ENCODE results near the gene DNAJB7.
A peak's percentile ranks its signal among the peaks of the same experiment; 100 is the strongest.
"Not testable (repeated sequence)": the region's sequence is repeated elsewhere in the genome, so short reads cannot be mapped to it uniquely, and the experiment has no call there.

DNAJB7 gene

DNA sequence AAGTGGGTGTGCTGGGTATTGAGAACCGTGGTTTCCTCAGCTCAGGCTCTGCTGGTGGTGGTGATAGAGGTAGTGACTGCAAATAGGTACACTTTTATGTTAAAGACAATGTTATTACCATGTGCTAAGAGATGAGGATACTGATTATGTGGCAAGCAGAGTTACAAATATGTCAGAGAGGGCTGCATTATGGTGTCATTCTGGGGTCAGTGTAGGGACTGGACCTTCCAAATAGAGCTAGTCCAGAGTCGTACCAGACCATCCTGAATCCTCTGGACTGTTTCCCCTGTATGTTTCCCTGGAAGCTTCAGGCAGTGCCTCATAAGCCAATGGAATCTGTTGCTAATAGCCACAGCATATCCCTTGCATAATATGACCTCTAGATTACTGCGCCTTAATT, at the start of gene DNAJB7:
Gene DNAJB7, minus strand, starts transcription at position 101 of the 400 bp plus-strand sequence. CDS start 119 bp downstream, outside the sequence.
- no peak for DNase-seq
- intact Hi-C loops (cut with DNase I) = no loop called here

DNA sequence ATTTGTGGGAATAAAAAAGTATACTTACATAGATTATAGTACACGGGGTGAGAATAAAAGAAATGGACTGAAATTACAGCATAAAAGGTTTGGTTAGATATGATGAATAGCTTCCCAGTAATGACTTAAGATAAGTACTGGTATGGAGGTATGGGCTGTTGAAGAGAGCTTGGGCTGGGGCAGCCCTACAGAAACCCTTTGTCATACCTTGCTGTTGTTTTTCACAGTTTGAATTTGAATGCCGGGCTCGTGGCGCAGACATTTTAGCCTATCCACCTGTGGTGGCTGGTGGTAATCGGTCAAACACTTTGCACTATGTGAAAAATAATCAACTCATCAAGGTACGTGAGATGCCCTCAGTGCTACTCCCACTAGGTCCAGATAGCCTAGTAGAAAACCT, 47.0 kb upstream of the DNAJB7 start:
- intact Hi-C loops (cut with DNase I) = no loop called here
- no peak for DNase-seq

DNA sequence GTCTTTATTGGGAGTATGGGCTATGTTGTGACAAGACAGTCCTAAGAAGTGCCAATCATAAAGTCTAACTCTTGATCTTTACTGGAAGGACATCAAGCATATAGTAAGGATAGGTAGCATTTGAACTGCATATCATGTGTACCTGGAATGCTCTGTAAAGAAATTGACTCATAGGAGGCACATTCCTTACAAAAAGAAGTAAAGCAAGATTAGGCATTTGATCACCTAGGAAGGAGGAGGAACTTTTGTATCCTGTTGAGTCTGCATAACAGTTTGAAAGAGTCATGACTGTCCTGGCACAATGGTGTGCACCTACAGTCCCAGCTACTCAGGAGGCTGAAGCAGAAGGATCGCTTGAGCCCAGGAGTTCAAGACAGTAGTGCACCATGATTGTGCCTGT, 42.2 kb upstream of the DNAJB7 start:
- intact Hi-C loops (cut with DNase I) = no loop called here
- no peak for DNase-seq

DNA sequence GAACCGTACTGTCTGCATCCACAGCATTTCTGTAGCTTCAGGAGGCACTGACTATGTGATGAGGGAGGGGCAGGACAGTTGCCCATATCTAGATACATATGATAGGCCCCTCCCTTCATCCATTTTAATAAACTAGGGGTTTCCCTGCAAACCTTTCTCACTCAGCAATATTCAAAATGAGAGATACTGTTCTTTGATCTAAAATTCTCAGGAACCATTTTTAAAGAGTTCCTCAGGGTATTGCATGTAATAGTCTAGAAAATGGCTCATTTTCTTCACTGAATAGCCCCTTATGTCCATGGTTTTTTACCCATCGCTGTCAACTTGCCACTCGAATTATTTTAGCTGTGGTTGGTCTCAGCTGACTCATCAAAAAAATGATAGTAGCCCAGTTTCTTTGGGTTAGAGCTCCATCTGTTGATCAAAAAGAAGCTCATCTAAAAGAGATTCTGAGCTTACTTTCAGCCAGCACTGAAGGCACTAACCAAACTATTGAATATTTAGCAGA, 37.0 kb upstream of the DNAJB7 start:
- peak in 7 of 42 donors; percentile 5 to 47 (median 14) for DNase-seq
- intact Hi-C loops (cut with DNase I) = no loop called here

DNA sequence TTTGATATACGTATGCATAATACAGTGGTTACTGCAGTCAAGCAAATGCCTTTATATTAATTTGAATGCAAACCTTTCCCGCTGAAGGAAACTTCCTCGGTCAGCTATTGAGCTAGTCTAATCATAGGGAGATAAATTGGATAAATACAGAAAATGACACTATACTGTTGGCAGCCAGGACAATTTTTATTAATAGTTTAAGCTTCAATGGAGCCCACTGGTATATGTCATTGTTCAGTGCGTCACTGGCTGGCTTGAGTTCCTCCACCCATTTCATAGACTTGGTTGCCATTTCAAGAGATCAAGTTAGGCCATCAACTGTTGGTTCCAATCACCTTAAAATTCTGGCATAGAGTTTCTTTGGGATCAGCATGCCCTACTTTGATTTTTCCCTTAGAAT, 32.5 kb upstream of the DNAJB7 start:
- intact Hi-C loops (cut with DNase I) = no loop called here
- no peak for DNase-seq

DNA sequence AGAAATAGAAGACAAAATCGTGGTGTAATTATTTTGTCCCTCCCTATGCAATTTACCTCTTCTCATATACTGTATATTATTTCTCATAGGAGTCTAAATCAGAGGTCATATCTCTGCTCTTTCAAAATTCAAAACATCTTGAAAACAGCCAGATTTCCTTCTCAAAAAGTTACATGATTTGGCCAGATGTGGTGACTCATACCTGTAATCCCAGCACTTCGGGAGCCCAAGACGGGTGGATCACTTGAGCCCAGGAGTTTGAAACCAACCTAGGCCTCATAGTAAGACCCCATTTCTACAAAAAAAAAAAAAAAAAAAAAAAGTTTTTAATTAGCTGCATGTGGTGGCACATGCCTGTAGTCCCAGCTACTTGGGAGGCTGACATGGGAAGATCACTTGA, 29.0 kb upstream of the DNAJB7 start:
- intact Hi-C loops (cut with DNase I) = no loop called here
- DNase-seq = no peak

DNA sequence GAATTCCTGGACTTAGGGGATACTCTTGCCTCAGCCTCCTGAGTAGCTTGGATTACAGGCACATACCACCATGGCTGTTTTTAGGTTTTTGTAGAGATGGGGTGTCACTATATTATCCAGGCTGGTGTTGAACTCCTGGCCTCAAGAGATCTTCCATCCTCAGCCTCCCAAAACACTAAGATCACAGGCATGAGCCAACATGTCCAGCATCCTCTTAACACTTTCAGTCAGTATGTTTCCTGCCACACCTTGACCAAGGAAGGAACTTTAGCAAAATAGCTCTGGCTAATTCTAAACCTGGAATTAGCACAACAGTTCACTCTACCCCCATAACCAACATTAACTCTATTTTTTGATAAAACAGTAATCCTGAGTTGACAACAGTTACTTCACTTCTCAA, 27.2 kb upstream of the DNAJB7 start:
- intact Hi-C loops (cut with DNase I) = no loop called here
- DNase-seq = no peak

DNA sequence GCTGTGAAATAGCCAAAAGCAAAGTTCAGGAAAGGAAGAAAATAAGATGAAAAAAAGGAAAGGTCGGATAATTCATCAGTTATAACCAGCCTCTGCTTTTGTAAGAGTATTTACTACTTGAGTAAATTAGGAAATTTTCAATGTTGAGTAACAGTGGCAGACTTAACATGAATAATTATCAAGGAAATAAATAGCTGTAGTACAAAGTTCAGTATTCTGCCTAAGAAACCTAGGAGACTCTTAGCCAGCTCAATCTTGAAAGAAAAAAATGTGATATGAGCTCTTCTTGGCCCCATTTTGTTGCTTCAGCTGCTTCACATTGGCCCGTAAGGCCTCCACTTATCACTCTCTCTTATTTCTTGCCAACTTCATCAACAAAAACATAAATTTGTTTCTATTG, 17.0 kb upstream of the DNAJB7 start:
- no peak for DNase-seq
- intact Hi-C loops (cut with DNase I) = no loop called here

DNA sequence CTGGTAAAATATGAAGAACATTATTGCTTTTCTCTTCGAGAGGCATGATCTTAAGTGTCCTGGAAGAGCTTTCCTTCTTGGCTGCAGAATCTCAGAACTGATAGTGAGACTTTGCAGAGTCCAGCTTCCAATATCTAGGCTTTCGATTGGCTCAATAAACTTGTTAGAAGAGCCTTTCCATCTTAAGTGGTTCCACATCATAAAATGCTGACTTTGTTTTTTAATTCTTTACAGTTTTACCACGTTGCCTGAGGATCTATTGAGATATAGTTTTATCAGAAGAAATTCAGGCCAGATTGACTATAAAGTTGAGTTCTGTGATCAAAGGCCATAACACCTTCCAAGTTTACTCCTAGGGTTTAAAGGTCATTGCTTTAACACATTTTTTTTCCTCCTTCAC, 15.6 kb upstream of the DNAJB7 start:
- DNase-seq = no peak

DNA sequence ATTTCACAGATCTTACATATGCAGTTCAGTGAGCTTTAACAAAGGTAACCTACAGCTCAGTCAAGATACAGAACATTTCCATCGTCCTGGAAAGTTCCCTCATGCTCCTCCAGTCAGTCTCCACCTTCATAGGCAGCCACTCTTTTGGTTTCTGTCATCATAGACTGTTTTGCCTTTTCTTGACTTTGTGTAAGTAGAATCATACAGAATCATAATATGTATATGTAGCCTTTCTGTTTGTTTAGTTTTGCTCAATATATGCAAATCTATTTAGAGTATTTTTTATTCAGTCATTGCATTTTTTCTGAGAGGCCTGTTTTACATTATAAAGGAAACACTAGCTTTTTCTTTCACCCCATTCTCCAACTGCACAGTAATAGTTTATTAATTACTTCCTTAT, 15.0 kb upstream of the DNAJB7 start:
- intact Hi-C loops (cut with DNase I) = no loop called here
- no peak for DNase-seq

More for the DNA sequence above, 15.6 kb upstream of the DNAJB7 start:
- intact Hi-C loops (cut with DNase I) = no loop called here

DNA sequence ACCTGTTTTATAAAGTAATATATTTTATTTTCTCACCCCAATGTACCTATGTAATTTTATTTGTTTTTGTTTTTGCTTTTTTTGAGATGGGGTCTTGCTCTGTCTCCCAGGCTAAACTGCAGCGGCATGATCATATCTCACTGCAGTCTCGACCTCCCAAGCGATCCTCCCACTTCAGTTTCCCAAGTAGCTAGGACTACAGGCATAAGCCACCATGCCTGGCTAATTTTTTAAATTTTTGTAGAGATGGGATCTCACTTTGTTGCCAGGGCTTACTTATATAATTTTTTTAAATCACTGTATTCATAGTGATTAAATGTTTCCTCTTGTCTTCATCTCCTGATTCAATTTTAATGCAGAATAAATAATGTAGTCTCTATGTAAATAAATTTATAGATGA, 13.2 kb upstream of the DNAJB7 start:
- intact Hi-C loops (cut with DNase I) = no loop called here

DNA sequence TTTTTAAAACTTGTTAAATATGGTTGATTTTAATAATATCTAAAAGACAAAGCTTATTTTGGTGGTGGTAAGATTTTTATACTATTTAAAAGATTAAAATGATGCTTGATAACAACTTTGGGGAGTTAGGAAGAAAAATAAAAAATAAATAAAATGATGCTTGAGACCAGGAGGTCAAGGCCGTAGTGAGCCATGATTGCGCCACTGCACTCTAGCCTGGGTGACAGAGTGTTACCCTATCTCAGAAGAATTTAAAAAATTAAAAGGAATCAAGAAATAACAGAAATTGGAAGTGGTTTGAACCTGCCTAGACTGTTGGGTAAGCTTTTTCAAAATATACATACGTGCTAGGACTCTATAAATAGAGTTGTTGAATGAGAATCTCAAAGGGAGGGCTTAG, 12.1 kb upstream of the DNAJB7 start:
- no peak for DNase-seq
- intact Hi-C loops (cut with DNase I) = no loop called here

More for the DNA sequence above, 13.2 kb upstream of the DNAJB7 start:
- DNase-seq = no peak

DNA sequence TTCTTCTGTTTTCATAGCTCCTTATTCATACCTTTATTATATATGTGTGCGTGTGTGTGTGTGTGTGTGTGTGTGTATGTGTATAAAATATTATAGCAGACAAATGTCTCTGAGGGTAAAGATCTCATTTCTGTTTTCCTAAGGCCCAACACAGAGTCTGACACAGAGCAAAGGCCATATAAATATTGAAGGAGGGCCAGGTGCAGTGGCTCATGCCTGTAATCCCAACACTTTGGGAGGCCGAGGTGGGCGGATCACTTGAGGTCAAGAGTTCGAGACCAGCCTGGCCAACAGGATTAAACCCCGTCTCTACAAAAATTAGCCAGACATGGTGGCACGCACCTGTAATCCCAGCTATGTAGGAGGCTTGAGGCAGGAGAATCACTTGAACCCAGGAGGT, 6.5 kb upstream of the DNAJB7 start:
- intact Hi-C loops (cut with DNase I); DNase-seq: not testable (repeated sequence)

DNA sequence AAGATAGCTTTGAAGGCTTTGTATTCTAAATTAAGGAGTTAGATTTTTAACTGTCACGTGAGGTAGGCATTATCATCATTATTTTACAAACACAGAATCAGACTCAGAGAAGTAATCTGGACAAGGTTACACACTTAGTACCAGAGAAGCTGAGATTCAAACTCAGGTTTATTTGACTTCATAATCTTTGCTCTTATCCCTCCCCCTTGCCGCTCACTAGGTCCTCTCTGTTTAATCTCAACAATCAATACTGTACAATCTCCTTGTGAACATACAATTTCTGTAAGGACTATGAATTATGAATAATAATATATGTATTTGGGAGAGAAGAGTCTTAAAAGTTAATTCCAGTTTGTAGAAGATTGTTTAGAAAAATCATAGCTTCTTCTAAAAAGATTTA, 5.2 kb upstream of the DNAJB7 start:
- intact Hi-C loops (cut with DNase I) = no loop called here
- DNase-seq = no peak

DNA sequence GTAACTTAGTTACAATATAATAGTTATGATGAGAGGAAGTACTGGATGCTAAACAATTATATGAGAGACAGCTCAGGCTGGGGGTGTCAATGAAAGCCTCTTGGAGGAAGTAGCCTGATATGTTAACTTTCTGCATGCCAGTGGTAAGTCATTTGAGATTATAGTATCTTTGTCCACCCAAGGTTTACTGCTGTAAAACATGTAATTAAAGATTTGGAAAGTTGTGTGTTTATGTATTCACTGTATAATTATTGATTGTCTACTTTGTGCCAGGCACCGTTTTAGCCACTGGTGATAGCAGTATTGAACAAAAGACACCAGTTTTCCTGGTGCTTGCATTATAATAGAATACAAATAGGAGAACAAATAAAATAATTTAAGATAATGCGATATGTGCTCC, 624 bp upstream of the DNAJB7 start:
- intact Hi-C loops (cut with DNase I) = no loop called here
- no peak for DNase-seq

DNA sequence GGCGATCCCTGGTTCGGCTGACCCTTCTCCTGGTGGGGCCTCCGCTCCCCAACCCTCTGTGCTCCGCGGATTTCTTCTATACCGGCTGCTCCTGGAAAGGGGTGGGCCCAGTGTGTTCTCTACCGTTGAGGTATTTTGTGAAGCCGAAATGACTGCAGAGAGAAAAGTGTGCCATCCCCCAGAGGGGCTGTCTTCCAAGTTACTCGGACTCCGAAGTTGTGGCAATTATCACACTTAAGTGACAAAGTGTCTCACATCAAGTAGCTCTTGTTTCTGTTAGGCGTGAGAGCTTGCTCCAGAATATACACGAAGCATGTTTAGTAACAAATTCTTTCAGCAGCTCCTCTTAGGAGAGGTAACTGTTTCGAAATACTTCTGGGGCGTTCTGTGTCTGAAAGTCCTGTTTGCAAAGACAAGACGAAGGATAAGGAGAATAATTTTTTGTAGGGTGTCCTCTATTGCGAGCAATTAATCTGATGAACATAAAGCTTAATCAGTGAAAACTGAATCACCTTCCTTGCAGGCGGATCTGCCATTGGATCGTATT, 4.5 kb downstream of the DNAJB7 start:
- intact Hi-C loops (cut with DNase I) = loop anchor here (2.0 kb wide), 1 partner anchor 39 kb away; the partner anchor contains the start of gene SLC25A17

DNA sequence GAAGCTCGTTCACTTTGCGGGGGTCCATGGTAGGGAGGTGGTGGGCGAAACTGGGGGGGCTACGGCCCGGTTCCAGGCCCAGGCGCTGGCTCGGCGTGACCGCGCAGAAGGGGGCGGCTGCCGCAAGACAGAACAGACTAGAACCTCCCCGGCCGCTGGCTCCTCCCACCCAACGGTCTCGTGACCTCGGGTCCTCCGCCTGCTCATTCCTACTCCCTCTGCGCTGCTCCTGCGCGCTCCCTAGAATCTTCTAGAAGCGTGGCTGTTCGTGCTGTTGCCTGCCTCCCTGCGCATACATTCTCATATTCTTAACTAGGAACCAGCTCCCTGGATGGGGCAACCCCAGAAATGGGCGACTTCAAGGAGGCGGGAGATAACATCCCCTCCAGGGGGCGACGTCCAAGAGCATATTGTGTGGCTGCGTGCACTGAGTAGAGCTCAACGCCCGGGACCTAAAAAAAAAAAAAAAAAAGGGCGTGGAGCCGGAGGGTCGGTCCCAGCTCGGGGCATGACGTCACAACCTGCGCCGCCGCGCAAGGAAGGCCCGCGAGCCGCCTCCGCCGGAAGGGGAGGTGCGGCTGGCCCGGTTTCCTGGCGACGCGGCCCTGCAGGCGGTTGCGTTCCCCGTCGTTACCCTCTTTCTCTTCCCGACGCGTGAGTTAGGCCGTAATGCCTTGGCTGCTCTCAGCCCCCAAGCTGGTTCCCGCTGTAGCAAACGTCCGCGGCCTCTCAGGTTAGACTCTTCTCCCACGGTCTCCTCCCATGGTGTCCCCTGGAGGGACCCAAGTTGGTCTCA, 5.2 kb downstream of the DNAJB7 start, which contains the start of the genes ST13 and XPNPEP3:
Gene ST13, minus strand, starts transcription at position 127 of the 796 bp plus-strand sequence. Its CDS starts 99 bp downstream, at position 28.
Gene XPNPEP3, plus strand, starts transcription at position 636 of the 796 bp plus-strand sequence. Its CDS starts 34 bp downstream, at position 670.
- intact Hi-C loops (cut with DNase I) = loop anchor here (2.0 kb wide), 1 partner anchor 38 kb away; the partner anchor contains the start of gene SLC25A17
- peak; percentile 92 to 98 (median 96) for DNase-seq

More for the DNA sequence above, 4.5 kb downstream of the DNAJB7 start:
- no peak for DNase-seq

DNA sequence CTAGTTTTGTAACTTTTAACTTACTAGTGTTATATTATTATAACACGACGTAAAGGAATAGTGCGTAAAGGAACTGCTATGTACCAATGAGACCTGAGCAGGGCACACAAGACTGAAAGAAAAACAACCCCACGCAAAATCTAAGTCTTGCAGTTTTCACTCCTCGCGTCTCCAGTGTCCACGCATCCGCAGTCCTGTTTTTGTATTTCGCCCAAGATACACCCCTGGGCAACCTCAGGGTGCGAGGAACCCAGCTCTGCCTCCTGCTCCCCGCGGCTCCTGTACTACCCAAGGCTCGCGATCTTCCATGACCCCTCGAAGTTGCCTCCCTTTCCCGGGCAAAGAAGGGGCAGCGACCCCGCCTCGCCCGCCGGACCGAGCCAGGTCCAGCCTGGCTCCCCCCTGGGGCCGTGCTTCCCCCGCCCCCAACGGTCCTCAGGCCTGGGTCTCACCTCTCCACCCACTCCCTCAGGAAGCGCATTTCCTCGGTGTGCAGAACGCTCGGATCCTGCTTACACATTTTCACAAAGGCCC, 5.9 kb downstream of the DNAJB7 start:
- peak in 10 of 42 donors; percentile 23 to 61 (median 34) for DNase-seq
- intact Hi-C loops (cut with DNase I) = loop anchor here (2.0 kb wide), 1 partner anchor 37 kb away; the partner anchor contains the start of gene SLC25A17

DNA sequence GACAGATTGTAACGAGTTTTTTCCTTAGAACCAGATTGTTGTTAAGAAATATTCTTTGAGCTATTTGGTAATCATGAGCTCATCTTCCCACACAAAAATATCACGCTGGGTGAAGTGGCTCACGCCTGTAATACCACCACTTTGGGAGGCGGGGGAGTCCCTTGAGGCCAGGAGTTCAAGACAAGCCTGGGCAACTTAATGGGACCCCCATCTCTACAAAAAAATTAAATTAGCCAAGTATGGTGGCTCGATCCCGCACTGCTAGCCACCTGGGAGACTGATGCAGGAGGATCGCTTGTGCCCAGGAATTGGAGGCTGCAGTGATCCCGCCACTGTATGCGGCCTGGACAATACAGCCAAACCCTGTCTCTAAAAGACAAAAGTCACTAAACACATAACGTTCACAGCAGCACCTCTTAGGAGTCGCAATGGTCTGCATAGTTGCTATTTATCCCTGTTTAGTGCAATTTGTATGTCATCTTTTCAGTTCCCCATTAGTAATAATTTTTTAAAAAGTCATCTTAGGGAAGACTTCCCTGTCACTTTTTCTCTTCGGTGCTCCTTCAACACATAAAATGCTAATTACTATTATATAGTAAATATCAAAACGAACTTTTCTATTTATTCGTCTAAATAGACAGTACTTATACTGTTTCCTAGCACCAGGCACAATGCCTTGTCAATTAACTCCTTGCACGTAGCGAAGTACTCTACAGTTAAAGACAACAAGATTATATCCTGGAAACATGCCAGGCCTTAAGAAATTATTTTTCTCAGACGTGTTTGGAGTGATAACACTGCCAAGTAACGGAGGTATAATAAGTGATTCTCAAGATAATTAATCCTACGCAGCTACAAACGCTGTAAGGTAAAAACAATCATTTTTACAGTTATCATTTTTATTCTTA, 6.6 kb downstream of the DNAJB7 start:
- DNase-seq = no peak
- intact Hi-C loops (cut with DNase I) = no loop called here
